Measurements from ENCODE around the gene GK. TPM values are rescaled to one million over a fixed set of nuclear protein-coding genes. Genes with fewer than 3 reads are reported as not detected.

The GK gene
- 2.9 TPM for polyA plus RNA-seq (2012; ENCODE audit: insufficient read depth, insufficient read length, low read depth)

DNA sequence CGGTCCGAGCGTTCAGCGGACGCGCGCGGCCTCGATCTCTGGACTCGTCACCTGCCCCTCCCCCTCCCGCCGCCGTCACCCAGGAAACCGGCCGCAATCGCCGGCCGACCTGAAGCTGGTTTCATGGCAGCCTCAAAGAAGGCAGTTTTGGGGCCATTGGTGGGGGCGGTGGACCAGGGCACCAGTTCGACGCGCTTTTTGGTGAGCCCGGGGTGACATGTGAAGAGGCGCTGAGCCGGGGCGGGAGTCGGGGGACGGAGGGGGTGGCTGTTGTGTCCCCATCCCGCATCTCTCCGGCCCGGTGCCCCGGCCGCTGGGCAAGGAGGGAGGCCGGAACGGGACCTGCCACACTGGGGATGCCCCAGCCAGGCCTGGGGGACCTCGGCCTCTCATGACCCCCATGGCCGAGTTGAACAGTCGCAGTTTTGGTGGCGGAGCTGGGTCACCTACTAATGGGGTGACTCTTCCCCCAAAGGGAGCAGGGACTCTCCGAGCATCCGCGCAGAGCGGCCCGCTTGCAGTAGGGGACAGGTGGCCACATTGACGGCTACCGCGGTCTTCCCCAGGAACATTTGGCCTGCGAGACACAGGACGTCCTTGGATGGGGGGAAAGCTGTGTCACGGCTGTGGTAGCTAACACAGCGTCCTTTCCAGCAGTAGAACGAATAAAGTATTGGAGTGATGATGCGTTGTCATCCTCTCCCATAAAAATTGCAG, at the start of gene GK:
Gene GK, plus strand, starts transcription at position 9 of the 717 bp plus-strand sequence. Its CDS starts 115 bp downstream, at position 124.
- Histone ChIP-seq H3K27me3 (no peaks in the 10 kb centered on the region), H3K36me3 (no peaks in the 10 kb centered on the region), H3K9me3 (no peaks in the 10 kb centered on the region), H3K4me3 (ENCODE audit: low read depth, low read length) (peak within 1 kb of the TSS; percentile 76), H3K4me1 (no peaks in the 10 kb centered on the region)
- TF ChIP-seq, protein P1, sequence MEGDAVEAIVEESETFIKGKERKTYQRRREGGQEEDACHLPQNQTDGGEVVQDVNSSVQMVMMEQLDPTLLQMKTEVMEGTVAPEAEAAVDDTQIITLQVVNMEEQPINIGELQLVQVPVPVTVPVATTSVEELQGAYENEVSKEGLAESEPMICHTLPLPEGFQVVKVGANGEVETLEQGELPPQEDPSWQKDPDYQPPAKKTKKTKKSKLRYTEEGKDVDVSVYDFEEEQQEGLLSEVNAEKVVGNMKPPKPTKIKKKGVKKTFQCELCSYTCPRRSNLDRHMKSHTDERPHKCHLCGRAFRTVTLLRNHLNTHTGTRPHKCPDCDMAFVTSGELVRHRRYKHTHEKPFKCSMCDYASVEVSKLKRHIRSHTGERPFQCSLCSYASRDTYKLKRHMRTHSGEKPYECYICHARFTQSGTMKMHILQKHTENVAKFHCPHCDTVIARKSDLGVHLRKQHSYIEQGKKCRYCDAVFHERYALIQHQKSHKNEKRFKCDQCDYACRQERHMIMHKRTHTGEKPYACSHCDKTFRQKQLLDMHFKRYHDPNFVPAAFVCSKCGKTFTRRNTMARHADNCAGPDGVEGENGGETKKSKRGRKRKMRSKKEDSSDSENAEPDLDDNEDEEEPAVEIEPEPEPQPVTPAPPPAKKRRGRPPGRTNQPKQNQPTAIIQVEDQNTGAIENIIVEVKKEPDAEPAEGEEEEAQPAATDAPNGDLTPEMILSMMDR (IDR thresholded peaks at IDR 0.05; ENCODE audit: low read depth, low read length) = no peak
- peak; percentile 12 for DNase-seq

DNA sequence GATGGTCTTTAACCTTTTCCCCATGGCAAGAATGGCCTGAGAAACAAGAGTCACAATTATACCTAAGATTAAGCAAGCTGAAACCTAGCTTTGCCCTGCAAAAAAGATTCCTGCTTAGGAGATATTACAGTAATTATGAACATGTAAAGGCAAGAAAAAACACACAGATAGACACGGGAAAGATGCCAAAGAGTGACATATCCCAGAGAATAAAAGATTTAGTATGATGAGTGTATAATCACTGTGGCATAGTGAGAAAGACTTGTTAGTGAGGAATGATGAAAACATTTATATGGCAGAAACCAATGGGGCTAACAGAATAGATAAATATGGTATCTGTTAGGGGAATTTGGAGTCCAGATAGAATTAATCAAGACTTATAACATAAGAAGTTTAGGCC, 46.1 kb upstream of the GK start:
- no peak for DNase-seq
- Histone ChIP-seq H3K27me3 (no peaks in the 10 kb centered on the region), H3K4me3 (ENCODE audit: low read depth, low read length) (no peak overlapping the region), H3K9me3 (no peaks in the 10 kb centered on the region), H3K4me1 (no peaks in the 10 kb centered on the region), H3K36me3 (no peaks in the 10 kb centered on the region)
- TF ChIP-seq, protein P1 (IDR thresholded peaks at IDR 0.05; ENCODE audit: low read depth, low read length) = no peak

GRCh38 chrX:30610026-30610425, 43.2 kb upstream of the GK start:
- TF ChIP-seq, protein P1 (IDR thresholded peaks at IDR 0.05; ENCODE audit: low read depth, low read length) = no peak
- Histone ChIP-seq H3K4me1 (no peaks in the 10 kb centered on the region), H3K9me3 (no peaks in the 10 kb centered on the region), H3K4me3 (ENCODE audit: low read depth, low read length) (no peak overlapping the region), H3K36me3 (no peaks in the 10 kb centered on the region), H3K27me3 (no peaks in the 10 kb centered on the region)
- no peak for DNase-seq

DNA sequence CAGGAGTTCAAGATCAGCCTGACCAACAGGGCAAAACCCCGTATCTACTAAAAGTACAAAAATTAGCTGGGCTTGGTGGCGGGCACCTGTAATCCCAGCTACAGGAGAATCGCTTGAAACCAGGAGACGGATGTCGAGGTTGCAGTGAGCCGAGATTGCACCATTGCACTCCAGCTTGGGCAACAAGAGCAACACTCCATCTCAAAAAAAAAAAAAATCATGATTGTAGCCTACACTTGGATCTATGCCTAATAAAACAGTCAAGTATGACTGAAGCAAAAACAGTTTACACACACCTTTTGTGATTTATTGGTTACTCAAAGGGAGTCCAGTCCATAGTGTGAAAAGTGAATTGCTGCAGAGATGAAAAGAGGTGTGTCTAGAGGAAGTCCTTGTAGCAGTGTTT, 41.0 kb upstream of the GK start:
- TF ChIP-seq, protein P1 (IDR thresholded peaks at IDR 0.05; ENCODE audit: low read depth, low read length) = no peak
- H3K27me3 ChIP-seq = no peaks in the 10 kb centered on the region
- H3K36me3 ChIP-seq = no peaks in the 10 kb centered on the region
- no peak for DNase-seq
- no peak overlapping the region for H3K4me3 ChIP-seq (ENCODE audit: low read depth, low read length)
- no peaks in the 10 kb centered on the region for H3K9me3 ChIP-seq
- H3K4me1 ChIP-seq = no peaks in the 10 kb centered on the region

- no peak overlapping the region for H3K4me3 ChIP-seq (ENCODE audit: low read depth, low read length)
- H3K4me1 ChIP-seq = no peaks in the 10 kb centered on the region
- H3K36me3 ChIP-seq = no peaks in the 10 kb centered on the region
- DNase-seq = no peak
- TF ChIP-seq, protein P1 (IDR thresholded peaks at IDR 0.05; ENCODE audit: low read depth, low read length) = no peak
- no peaks in the 10 kb centered on the region for H3K27me3 ChIP-seq
- no peaks in the 10 kb centered on the region for H3K9me3 ChIP-seq
Observed at GRCh38 chrX:30613721-30614120, 39.5 kb upstream of the GK start.

DNA sequence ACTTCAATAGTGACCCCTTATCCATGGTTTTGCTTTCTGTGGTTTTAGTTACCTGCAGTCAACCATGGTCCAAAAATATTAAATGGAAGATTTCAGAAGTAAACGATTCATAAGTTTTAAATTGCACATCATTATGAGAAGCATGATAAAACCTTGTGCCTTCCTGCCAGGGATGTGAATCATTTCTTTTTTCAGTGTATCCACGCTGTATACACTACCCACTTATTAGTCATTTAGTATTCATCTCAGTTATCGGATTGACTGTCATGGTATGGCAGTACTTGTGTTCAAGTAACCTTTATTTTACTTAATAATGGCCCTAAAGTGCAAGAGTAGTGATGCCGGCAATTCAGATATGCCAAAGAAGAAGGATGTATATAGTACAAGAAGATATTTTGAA, 38.0 kb upstream of the GK start:
- DNase-seq = no peak
- Histone ChIP-seq H3K4me3 (ENCODE audit: low read depth, low read length) (no peak overlapping the region), H3K36me3 (no peaks in the 10 kb centered on the region), H3K9me3 (no peaks in the 10 kb centered on the region), H3K4me1 (no peaks in the 10 kb centered on the region), H3K27me3 (no peaks in the 10 kb centered on the region)
- TF ChIP-seq, protein P1 (IDR thresholded peaks at IDR 0.05; ENCODE audit: low read depth, low read length) = no peak
